HepG2 (cell line): ENCODE results near the gene STRN4. TPM values are rescaled to one million over a fixed set of nuclear protein-coding genes. Genes with fewer than 3 reads are reported as not detected.
A peak's percentile ranks its signal among the peaks of the same experiment; 100 is the strongest.

Experiments used
- CENPT ChIP-seq: sonication (generic); formaldehyde crosslinking; IDR thresholded peaks from 2 replicates; pipeline ENCODE4 v1.8.0; 2022; ENCODE audit warnings: low read depth, mild to moderate bottlenecking, moderate library complexity, missing genetic modification reagents
- EED ChIP-seq: sonication (generic); formaldehyde crosslinking; IDR thresholded peaks from 2 replicates; pipeline ENCODE4 v1.5.0; 2020; ENCODE audit warnings: mild to moderate bottlenecking, missing genetic modification reagents
- HIVEP1 ChIP-seq: sonication (generic); formaldehyde crosslinking; IDR thresholded peaks from 2 replicates; pipeline ENCODE4 v1.4.0; 2020; ENCODE audit warnings: mild to moderate bottlenecking, missing genetic modification reagents
- KDM4B ChIP-seq: sonication (generic); formaldehyde crosslinking; IDR thresholded peaks from 2 replicates; pipeline ENCODE4 v1.4.0; 2020; ENCODE audit warnings: missing genetic modification reagents
- KLF16 ChIP-seq, 2 experiments: sonication (generic) in 1 of 2; formaldehyde crosslinking in 1 of 2; IDR thresholded peaks; 2 replicates each; pipeline versions ENCODE4 v1.6.1 to v1.8.0; 2016 to 2023; ENCODE audit warnings: missing genetic modification reagents in 2 of 2, missing compliant biosample characterization in 1 of 2
- NFE2 ChIP-seq: sonication (generic); formaldehyde crosslinking; IDR thresholded peaks from 2 replicates; pipeline ENCODE4 v1.4.0; 2020; ENCODE audit warnings: missing genetic modification reagents
- POLR2AphosphoS2 ChIP-seq: IDR thresholded peaks from 2 replicates; pipeline ENCODE4 v1.6.1; 2011; ENCODE audit warnings: low read depth, low read length, improper control_type of control experiment
- SALL1 ChIP-seq: sonication (generic); formaldehyde crosslinking; IDR thresholded peaks from 2 replicates; pipeline ENCODE4 v1.8.0; 2022; ENCODE audit warnings: mild to moderate bottlenecking, missing genetic modification reagents
- SNAPC2 ChIP-seq: sonication (generic); formaldehyde crosslinking; IDR thresholded peaks from 2 replicates; pipeline ENCODE4 v1.8.1; 2022; ENCODE audit warnings: mild to moderate bottlenecking, missing genetic modification reagents
- ZBTB7B ChIP-seq: sonication (generic); formaldehyde crosslinking; IDR thresholded peaks from 2 replicates; pipeline ENCODE4 v1.4.0; 2020; ENCODE audit warnings: missing genetic modification reagents
- ZFP41 ChIP-seq: sonication (generic); formaldehyde crosslinking; IDR thresholded peaks from 2 replicates; pipeline ENCODE4 v1.4.0; 2020; ENCODE audit warnings: mild to moderate bottlenecking, missing genetic modification reagents, borderline replicate concordance
- ZNF431 ChIP-seq: sonication (generic); formaldehyde crosslinking; IDR thresholded peaks from 2 replicates; pipeline ENCODE4 v1.9.0; 2022; ENCODE audit warnings: missing genetic modification reagents, low read depth, mild to moderate bottlenecking, borderline replicate concordance
- ZNF7 ChIP-seq: IDR thresholded peaks from 2 replicates; pipeline ENCODE4 v1.6.1; 2016; ENCODE audit warnings: missing biosample characterization, missing genetic modification reagents
- ZNF703 ChIP-seq: sonication (generic); formaldehyde crosslinking; IDR thresholded peaks from 2 replicates; pipeline ENCODE4 v1.5.1; 2020; ENCODE audit warnings: missing genetic modification reagents, mild to moderate bottlenecking, moderate library complexity, borderline replicate concordance
- ZNF776 ChIP-seq: sonication (generic); formaldehyde crosslinking; IDR thresholded peaks from 2 replicates; pipeline ENCODE4 v1.4.0; 2020; ENCODE audit warnings: mild to moderate bottlenecking, missing genetic modification reagents
- ZXDC ChIP-seq: sonication (generic); formaldehyde crosslinking; IDR thresholded peaks from 2 replicates; pipeline ENCODE4 v1.5.0; 2020; ENCODE audit warnings: mild to moderate bottlenecking, missing genetic modification reagents
- polyA plus RNA-seq, 8 experiments: library from polyadenylated mRNA; depleted of rRNA in 3 of 8; stranded (reverse) in 7 of 8; unstranded in 1 of 8; fragments of >200 nt; fragmentation: Illumina TruSeq in 4 of 8; extraction: Trizol in 4 of 8; gene quantifications; 2 replicates each; pipeline versions ENCODE4 v1.2.1 to v1.2.3, GENCODE V29; 2011 to 2016; ENCODE audit warnings: low read depth in 4 of 8, missing spikeins in 1 of 8, mixed read lengths in 1 of 8; ENCODE audit not compliant: insufficient read depth in 1 of 8
- total RNA-seq, 5 experiments: library from RNA; depleted of rRNA; stranded (reverse); fragments of >200 nt; fragmentation: Illumina TruSeq; extraction: Trizol; gene quantifications; 2 replicates each; pipeline ENCODE4 v1.2.3, GENCODE V29; 2016; ENCODE audit warnings: low read depth in 1 of 5
- TF ChIP-seq, protein P1 (sequence below): sonication (generic); formaldehyde crosslinking; IDR thresholded peaks from 2 replicates; pipeline ENCODE4 v1.4.0; 2020; ENCODE audit warnings: missing genetic modification reagents, borderline replicate concordance
- TF ChIP-seq, protein P2 (sequence below): sonication (generic); formaldehyde crosslinking; conservative IDR thresholded peaks from 2 replicates; pipeline ENCODE4 v1.8.0; 2022; ENCODE audit warnings: low read depth, missing genetic modification reagents

Gene STRN4
- total and polyA plus RNA-seq, 2 of the 13 experiments (the other 11 are each of a cell fraction or from before 2014, with no cell fraction given), result 43.1 to 57.3 TPM

DNA sequence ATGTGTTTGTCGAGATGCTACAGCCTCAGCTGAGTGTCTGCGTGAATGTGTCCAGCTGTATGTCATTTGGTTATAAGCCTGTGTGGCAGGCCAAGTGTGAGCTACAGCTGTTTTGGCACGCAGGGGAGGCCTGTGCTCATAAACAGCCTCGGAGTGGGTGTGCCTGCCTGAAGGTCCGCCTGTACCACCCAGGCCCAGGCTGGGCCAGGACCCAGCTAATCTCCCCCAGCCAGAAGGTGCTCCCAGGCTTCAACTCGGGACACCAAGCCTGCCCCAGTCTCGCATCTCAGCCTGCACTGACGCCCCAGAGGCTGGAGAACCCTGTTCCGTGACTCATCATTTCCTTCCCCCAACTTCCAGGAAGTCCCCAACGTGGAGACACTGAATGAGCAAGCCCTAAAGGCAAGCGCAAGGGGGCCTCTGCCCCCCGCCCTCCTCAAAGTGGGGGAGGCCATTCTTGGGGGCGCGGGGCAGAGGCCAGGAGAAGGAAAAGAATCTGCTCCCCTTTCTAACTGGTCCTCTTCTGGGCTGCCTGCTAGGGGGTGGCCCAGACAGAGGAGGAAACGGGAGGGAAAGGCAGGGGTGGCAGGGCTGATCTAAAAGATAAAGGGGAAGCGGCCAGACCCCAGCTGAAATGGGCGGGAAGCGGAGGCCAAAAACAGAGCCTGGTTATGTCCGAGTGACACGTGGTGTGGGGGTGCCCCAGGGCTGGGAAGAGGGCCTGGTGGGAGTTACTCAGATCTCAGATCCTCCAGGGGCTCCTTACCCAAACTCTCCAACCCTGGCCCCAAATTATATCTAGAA, 40.2 kb upstream of the STRN4 start (continued):
- TF ChIP-seq ZXDC (CRISPR knock-in tag), result no peak
- TF ChIP-seq ZNF776, result 0 out of 2 replicates have a peak, but pooled peaks have one; percentile 19
- TF ChIP-seq KDM4B (CRISPR knock-in tag), result peak; percentile 13; the same call in 1 of the 2 replicates
- TF ChIP-seq NFE2 (CRISPR knock-in tag), result peak; percentile 16; the same call in 1 of the 2 replicates
- peak; percentile 59; the same call in 1 of the 2 replicates for TF ChIP-seq HIVEP1 (CRISPR knock-in tag)
- TF ChIP-seq, protein P1, sequence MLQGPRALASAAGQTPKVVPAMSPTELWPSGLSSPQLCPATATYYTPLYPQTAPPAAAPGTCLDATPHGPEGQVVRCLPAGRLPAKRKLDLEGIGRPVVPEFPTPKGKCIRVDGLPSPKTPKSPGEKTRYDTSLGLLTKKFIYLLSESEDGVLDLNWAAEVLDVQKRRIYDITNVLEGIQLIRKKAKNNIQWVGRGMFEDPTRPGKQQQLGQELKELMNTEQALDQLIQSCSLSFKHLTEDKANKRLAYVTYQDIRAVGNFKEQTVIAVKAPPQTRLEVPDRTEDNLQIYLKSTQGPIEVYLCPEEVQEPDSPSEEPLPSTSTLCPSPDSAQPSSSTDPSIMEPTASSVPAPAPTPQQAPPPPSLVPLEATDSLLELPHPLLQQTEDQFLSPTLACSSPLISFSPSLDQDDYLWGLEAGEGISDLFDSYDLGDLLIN (CRISPR knock-in tag), result no peak
- no peak for TF ChIP-seq CENPT
- 0 out of 4 replicates have a peak, but pooled peaks of 1 of the 2 experiments have one; percentile 36 for TF ChIP-seq KLF16 (CRISPR knock-in tag; IDR thresholded peaks at IDR 0.05)
- no peak for TF ChIP-seq SALL1
- no peak for TF ChIP-seq ZNF703 (CRISPR knock-in tag)
- TF ChIP-seq ZNF431 (CRISPR knock-in tag), result 0 out of 2 replicates have a peak, but pooled peaks have one; percentile 49
- no peak for TF ChIP-seq ZNF7 (CRISPR knock-in tag)
- TF ChIP-seq, protein P2, sequence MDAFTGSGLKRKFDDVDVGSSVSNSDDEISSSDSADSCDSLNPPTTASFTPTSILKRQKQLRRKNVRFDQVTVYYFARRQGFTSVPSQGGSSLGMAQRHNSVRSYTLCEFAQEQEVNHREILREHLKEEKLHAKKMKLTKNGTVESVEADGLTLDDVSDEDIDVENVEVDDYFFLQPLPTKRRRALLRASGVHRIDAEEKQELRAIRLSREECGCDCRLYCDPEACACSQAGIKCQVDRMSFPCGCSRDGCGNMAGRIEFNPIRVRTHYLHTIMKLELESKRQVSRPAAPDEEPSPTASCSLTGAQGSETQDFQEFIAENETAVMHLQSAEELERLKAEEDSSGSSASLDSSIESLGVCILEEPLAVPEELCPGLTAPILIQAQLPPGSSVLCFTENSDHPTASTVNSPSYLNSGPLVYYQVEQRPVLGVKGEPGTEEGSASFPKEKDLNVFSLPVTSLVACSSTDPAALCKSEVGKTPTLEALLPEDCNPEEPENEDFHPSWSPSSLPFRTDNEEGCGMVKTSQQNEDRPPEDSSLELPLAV, result no peak
- no peak for TF ChIP-seq SNAPC2 (CRISPR knock-in tag)
- no peak for TF ChIP-seq ZFP41 (CRISPR knock-in tag)
- TF ChIP-seq ZBTB7B (CRISPR knock-in tag), result no peak
- TF ChIP-seq EED (CRISPR knock-in tag), result no peak
- TF ChIP-seq POLR2AphosphoS2, result no peak
